Liver (tissue), 9 donors: Measurements from ENCODE around the gene TMEM51. TPM values are rescaled to one million over a fixed set of nuclear protein-coding genes. Genes with fewer than 3 reads are reported as not detected.

Experiments used
- DNase-seq: peaks from one replicate; pipeline ENCODE4 v3.0.0-alpha.2; 2017; ENCODE audit warnings: low spot score
- H3K27ac ChIP-seq, 2 donors: one replicate each; pipeline ENCODE4 v1.7.0; 2013; ENCODE audit warnings: inconsistent platforms in 2 of 2, low read length in 2 of 2, control low read depth in 1 of 2, low read depth in 1 of 2, mild to moderate bottlenecking in 1 of 2
- H3K27me3 ChIP-seq, 4 donors: one replicate each; pipeline versions ENCODE4 v1.6.1 to v1.7.0; 2013; ENCODE audit warnings: low read length in 3 of 4, inconsistent platforms in 1 of 4, mild to moderate bottlenecking in 1 of 4, moderate library complexity in 1 of 4; ENCODE audit not compliant: control insufficient read depth in 4 of 4, insufficient read depth in 4 of 4
- H3K36me3 ChIP-seq, 4 donors: one replicate each; pipeline versions ENCODE4 v1.6.1 to v1.7.0; 2013; ENCODE audit warnings: low read length in 3 of 4, mild to moderate bottlenecking in 3 of 4, low read depth in 1 of 4, moderate library complexity in 1 of 4; ENCODE audit not compliant: control insufficient read depth in 4 of 4, insufficient read depth in 3 of 4
- H3K4me1 ChIP-seq, 4 donors: one replicate each; pipeline versions ENCODE4 v1.6.1 to v1.7.0; 2013; ENCODE audit warnings: low read length in 3 of 4, mild to moderate bottlenecking in 3 of 4, moderate library complexity in 1 of 4; ENCODE audit not compliant: control insufficient read depth in 4 of 4, insufficient read depth in 4 of 4
- H3K4me3 ChIP-seq, 3 donors: one replicate each; pipeline versions ENCODE4 v1.6.1 to v1.7.0; 2013; ENCODE audit warnings: low read length in 3 of 3, control low read depth in 1 of 3, low read depth in 1 of 3, mild to moderate bottlenecking in 1 of 3
- H3K9ac ChIP-seq, 2 donors: one replicate each; pipeline ENCODE4 v1.7.0; 2013; ENCODE audit warnings: low read length in 2 of 2, mild to moderate bottlenecking in 2 of 2, moderate library complexity in 2 of 2, control low read depth in 1 of 2, low read depth in 1 of 2
- H3K9me3 ChIP-seq, 4 donors: one replicate each; pipeline versions ENCODE4 v1.6.1 to v1.7.0; 2013; ENCODE audit warnings: low read length in 3 of 4; ENCODE audit not compliant: control insufficient read depth in 4 of 4
- EGR1 ChIP-seq, 2 donors: IDR thresholded peaks; 2 replicates each; pipeline ENCODE4 v1.6.1; 2016 to 2018; ENCODE audit warnings: antibody characterized with exemption in 2 of 2, low read depth in 2 of 2
- FOXA2 ChIP-seq: IDR thresholded peaks from 2 replicates; pipeline ENCODE4 v1.6.1; 2016; ENCODE audit warnings: antibody characterized with exemption
- GABPA ChIP-seq, 2 donors: IDR thresholded peaks in 1 of 2; conservative IDR thresholded peaks in 1 of 2; 2 replicates each; pipeline ENCODE4 v1.6.1; 2016; ENCODE audit warnings: antibody characterized with exemption in 2 of 2, mild to moderate bottlenecking in 1 of 2, moderate library complexity in 1 of 2
- HNF4A ChIP-seq, 2 donors: conservative IDR thresholded peaks; 2 replicates each; pipeline ENCODE4 v1.6.1; 2016; ENCODE audit warnings: antibody characterized with exemption in 2 of 2, mild to moderate bottlenecking in 2 of 2
- HNF4G ChIP-seq: IDR thresholded peaks from 2 replicates; pipeline ENCODE4 v1.6.1; 2016; ENCODE audit warnings: antibody characterized with exemption
- JUND ChIP-seq, 2 donors: IDR thresholded peaks; 2 replicates each; pipeline ENCODE4 v1.6.1; 2016; ENCODE audit warnings: antibody characterized with exemption in 2 of 2
- NR2F2 ChIP-seq: IDR thresholded peaks from 2 replicates; pipeline ENCODE4 v1.6.1; 2016; ENCODE audit warnings: antibody characterized with exemption
- RAD21 ChIP-seq, 2 donors: IDR thresholded peaks; 2 replicates each; pipeline ENCODE4 v1.6.1; 2016; ENCODE audit warnings: antibody characterized with exemption in 2 of 2, mild to moderate bottlenecking in 2 of 2
- RXRA ChIP-seq, 2 donors: IDR thresholded peaks; 2 replicates each; pipeline ENCODE4 v1.6.1; 2017 to 2018; ENCODE audit warnings: antibody characterized with exemption in 2 of 2, mild to moderate bottlenecking in 1 of 2
- SP1 ChIP-seq: IDR thresholded peaks from 2 replicates; pipeline ENCODE4 v1.6.1; 2018; ENCODE audit warnings: antibody characterized with exemption, mild to moderate bottlenecking
- TAF1 ChIP-seq: conservative IDR thresholded peaks from 2 replicates; pipeline ENCODE4 v1.6.1; 2016; ENCODE audit warnings: antibody characterized with exemption, mild to moderate bottlenecking
- YY1 ChIP-seq: IDR thresholded peaks from 2 replicates; pipeline ENCODE4 v1.6.1; 2016; ENCODE audit warnings: antibody characterized with exemption, mild to moderate bottlenecking
- WGBS: extraction: QIAGEN DNeasy Blood & Tissue Kit; methylation state at CpG from one replicate; pipeline ENCODE4 v1.1.7; 2013; 5-methylcytosine and 5-hydroxymethylcytosine counted together
- polyA plus RNA-seq, 2 donors: library from polyadenylated mRNA; stranded (reverse) in 1 of 2; unstranded in 1 of 2; fragments of 200-250 nt in 1 of 2; fragments of >200 nt in 1 of 2; fragmentation: Nextera tagmentation in 1 of 2; extraction: Ambion mirVana in 1 of 2; gene quantifications; one replicate each; pipeline versions ENCODE4 v1.2.1 to v1.2.3, GENCODE V29; 2013 to 2015
- total RNA-seq, 2 donors: library from RNA; depleted of rRNA; stranded (reverse); fragments of >200 nt; gene quantifications; one replicate each; pipeline ENCODE4 v1.2.3, GENCODE V29; 2014
- TF ChIP-seq, protein P1 (sequence below): fragments of 150-350 bp; IDR thresholded peaks from 2 replicates; pipeline ENCODE4 v1.5.1; 2017; ENCODE audit warnings: improper control_type of control experiment, low read depth, low read length; ENCODE audit not compliant: missing input control
- TF ChIP-seq, protein P2 (sequence below): IDR thresholded peaks from 2 replicates; pipeline ENCODE4 v1.6.1; 2016; ENCODE audit warnings: antibody characterized with exemption
- TF ChIP-seq, protein P3 (sequence below): IDR thresholded peaks from 2 replicates; pipeline ENCODE4 v1.6.1; 2016; ENCODE audit warnings: antibody characterized with exemption, mild to moderate bottlenecking
- TF ChIP-seq, protein P4 (sequence below): IDR thresholded peaks from 2 replicates; pipeline ENCODE4 v1.6.1; 2016; ENCODE audit warnings: antibody characterized with exemption
- donor health status: healthy.
- donor health status: healthy.
- donor health status: healthy.
- donor health status: healthy.
- donor health status: healthy.

TMEM51 gene
- total and polyA plus RNA-seq, 4 donors, result 1.3 to 2.7 (median 1.9) TPM

DNA sequence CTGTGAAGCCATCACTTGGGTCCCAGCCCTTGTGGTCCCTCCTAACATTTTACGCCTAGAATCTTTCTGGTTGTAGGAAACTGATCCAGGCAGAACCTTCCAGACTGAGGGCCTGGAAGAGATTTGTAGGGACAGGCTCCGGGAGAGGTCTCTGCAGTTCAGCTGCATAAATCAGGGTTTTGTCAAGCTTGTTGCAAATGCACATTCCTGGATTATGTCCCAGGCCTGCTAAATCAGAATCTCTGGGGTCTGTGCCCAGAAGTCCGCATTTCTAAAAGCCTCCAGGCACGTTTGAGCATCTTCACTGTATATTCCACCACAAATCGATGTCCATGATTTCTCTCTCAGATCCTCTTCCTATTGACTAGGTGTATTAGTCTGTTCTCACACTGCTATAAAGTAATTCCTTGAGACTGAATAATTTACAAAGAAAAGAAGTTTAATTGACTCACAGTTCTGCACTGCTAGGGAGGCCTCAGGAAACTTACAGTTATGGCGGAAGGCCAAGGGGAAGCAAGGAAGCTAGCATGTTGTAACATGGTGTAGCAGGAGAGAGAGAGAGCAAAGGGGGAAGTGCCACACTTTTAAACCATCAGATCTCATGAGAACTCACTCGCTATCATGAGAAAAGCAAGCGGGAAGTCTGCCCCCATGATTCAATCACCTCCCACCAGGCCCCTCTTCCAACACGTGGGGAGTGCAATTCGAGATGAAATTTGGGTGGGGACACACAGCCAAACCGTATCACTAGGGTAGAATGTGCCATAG is 92.2 kb downstream of the TMEM51 start:
- H3K27ac ChIP-seq, result peak overlapping the region in 1 of 2 donors; percentile 38
- H3K4me3 ChIP-seq, result no peak overlapping the region
- TF ChIP-seq GABPA (IDR thresholded peaks at IDR 0.05 in 1 of 2, conservative IDR thresholded peaks at IDR 0.05 in 1 of 2) (no peak), RXRA (IDR thresholded peaks at IDR 0.05) (no peak), RAD21 (IDR thresholded peaks at IDR 0.05) (no peak), FOXA2 (no peak), TAF1 (no peak), YY1 (no peak)
- WGBS, result 70% methylated on average over 11 of the region's 11 CpGs
- H3K9me3 ChIP-seq, result peaks cover 0 to 13% (median 2%) of the 10 kb centered on the region in 4 donors
- H3K27me3 ChIP-seq, result no peaks in the 10 kb centered on the region
- no peaks in the 10 kb centered on the region for H3K36me3 ChIP-seq
- no peak overlapping the region for H3K9ac ChIP-seq
- DNase-seq, result no peak
- H3K4me1 ChIP-seq, result peaks cover 0 to 8% (median 1%) of the 10 kb centered on the region in 4 donors

DNA sequence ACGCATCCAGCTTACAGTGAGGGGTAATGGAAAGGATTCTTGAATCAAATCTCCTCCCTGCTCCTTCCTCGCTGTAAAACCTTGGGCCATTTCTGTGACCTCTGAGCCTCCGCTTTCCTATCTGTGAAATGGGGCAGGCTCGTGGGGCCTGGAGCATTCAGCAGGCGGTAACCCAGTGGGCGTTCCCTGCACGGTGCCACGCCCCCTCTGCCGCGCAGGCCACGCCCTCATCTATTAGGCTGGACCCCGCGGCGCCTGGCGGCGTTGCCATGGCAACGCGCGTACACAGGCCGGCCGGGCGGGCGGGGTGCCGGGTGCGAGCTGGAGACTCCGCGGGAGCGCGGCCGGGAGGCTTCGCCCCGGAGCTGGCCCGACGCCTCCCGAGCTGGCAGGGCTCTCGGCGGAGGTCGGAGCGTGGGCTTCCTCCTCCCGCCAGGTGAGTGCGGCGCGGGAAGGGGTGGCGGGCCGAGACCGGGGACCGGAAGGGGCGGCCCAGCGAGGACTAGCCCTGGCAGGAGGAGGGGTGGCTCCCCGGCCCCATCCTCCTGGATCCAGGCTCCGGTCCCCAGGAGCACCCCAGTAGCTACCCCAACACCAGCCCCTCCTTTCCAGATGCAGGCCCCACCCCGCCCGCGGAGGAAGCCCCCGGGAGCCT is 93.5 kb downstream of the TMEM51 start, which contains the start of gene FHAD1:
Gene FHAD1 (plus strand): TSS at position 264 of the 655 bp plus-strand sequence. CDS start 4,562 bp downstream, outside the sequence.
- H3K4me3 ChIP-seq, result peak within 1 kb of the TSS in 1 of 3 donors; percentile 38
- TF ChIP-seq, protein P1, sequence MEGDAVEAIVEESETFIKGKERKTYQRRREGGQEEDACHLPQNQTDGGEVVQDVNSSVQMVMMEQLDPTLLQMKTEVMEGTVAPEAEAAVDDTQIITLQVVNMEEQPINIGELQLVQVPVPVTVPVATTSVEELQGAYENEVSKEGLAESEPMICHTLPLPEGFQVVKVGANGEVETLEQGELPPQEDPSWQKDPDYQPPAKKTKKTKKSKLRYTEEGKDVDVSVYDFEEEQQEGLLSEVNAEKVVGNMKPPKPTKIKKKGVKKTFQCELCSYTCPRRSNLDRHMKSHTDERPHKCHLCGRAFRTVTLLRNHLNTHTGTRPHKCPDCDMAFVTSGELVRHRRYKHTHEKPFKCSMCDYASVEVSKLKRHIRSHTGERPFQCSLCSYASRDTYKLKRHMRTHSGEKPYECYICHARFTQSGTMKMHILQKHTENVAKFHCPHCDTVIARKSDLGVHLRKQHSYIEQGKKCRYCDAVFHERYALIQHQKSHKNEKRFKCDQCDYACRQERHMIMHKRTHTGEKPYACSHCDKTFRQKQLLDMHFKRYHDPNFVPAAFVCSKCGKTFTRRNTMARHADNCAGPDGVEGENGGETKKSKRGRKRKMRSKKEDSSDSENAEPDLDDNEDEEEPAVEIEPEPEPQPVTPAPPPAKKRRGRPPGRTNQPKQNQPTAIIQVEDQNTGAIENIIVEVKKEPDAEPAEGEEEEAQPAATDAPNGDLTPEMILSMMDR, result no peak
- no peak for TF ChIP-seq EGR1 (IDR thresholded peaks at IDR 0.05; ENCODE audit: low read depth in 2 of 2)
- H3K4me1 ChIP-seq, result peaks cover 0 to 8% (median 1%) of the 10 kb centered on the region in 4 donors
- no peaks in the 10 kb centered on the region for H3K27me3 ChIP-seq
- H3K36me3 ChIP-seq, result no peaks in the 10 kb centered on the region
- H3K9ac ChIP-seq, result no peak within 1 kb of the TSS
- H3K27ac ChIP-seq, result peak within 1 kb of the TSS in 1 of 2 donors; percentile 38
- 8% methylated on average over 55 of the region's 55 CpGs for WGBS
- DNase-seq, result peak; percentile 60
- peaks cover 0 to 13% (median 2%) of the 10 kb centered on the region in 4 donors for H3K9me3 ChIP-seq

DNA sequence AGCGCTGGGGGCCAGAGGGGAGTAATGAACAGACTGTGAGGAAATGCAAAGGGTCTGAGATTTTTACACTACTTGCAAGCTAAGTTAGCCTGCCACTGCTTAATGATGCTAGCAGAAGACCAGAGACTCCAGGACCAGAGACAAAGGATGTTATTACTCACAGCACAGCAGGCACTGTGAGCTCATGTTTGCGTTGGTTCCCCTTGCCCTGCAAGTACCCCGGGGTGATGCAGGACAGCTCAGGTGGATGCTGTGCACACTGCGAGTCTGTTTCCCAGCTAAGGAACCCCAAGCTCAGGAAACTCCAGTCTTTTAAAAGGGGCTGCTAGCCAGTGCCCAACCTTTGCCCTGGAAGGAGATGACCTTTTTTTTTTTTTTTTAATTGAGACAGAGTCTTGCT is 94.7 kb downstream of the TMEM51 start:
- Histone ChIP-seq H3K27me3 (no peaks in the 10 kb centered on the region), H3K4me3 (no peak overlapping the region), H3K9me3 (peaks cover 0 to 13% (median 2%) of the 10 kb centered on the region in 4 donors), H3K4me1 (peaks cover 0 to 8% (median 1%) of the 10 kb centered on the region in 4 donors), H3K27ac (no peak overlapping the region), H3K36me3 (no peaks in the 10 kb centered on the region), H3K9ac (no peak overlapping the region)
- WGBS, result 87% methylated on average over 4 of the region's 4 CpGs
- no peak for DNase-seq
- TF ChIP-seq, protein P2, sequence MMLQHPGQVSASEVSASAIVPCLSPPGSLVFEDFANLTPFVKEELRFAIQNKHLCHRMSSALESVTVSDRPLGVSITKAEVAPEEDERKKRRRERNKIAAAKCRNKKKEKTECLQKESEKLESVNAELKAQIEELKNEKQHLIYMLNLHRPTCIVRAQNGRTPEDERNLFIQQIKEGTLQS, result no peak
- TF ChIP-seq, protein P3, sequence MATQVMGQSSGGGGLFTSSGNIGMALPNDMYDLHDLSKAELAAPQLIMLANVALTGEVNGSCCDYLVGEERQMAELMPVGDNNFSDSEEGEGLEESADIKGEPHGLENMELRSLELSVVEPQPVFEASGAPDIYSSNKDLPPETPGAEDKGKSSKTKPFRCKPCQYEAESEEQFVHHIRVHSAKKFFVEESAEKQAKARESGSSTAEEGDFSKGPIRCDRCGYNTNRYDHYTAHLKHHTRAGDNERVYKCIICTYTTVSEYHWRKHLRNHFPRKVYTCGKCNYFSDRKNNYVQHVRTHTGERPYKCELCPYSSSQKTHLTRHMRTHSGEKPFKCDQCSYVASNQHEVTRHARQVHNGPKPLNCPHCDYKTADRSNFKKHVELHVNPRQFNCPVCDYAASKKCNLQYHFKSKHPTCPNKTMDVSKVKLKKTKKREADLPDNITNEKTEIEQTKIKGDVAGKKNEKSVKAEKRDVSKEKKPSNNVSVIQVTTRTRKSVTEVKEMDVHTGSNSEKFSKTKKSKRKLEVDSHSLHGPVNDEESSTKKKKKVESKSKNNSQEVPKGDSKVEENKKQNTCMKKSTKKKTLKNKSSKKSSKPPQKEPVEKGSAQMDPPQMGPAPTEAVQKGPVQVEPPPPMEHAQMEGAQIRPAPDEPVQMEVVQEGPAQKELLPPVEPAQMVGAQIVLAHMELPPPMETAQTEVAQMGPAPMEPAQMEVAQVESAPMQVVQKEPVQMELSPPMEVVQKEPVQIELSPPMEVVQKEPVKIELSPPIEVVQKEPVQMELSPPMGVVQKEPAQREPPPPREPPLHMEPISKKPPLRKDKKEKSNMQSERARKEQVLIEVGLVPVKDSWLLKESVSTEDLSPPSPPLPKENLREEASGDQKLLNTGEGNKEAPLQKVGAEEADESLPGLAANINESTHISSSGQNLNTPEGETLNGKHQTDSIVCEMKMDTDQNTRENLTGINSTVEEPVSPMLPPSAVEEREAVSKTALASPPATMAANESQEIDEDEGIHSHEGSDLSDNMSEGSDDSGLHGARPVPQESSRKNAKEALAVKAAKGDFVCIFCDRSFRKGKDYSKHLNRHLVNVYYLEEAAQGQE, result no peak
- TF ChIP-seq, protein P4, sequence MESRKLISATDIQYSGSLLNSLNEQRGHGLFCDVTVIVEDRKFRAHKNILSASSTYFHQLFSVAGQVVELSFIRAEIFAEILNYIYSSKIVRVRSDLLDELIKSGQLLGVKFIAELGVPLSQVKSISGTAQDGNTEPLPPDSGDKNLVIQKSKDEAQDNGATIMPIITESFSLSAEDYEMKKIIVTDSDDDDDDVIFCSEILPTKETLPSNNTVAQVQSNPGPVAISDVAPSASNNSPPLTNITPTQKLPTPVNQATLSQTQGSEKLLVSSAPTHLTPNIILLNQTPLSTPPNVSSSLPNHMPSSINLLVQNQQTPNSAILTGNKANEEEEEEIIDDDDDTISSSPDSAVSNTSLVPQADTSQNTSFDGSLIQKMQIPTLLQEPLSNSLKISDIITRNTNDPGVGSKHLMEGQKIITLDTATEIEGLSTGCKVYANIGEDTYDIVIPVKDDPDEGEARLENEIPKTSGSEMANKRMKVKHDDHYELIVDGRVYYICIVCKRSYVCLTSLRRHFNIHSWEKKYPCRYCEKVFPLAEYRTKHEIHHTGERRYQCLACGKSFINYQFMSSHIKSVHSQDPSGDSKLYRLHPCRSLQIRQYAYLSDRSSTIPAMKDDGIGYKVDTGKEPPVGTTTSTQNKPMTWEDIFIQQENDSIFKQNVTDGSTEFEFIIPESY, result no peak
- TF ChIP-seq NR2F2 (no peak), RAD21 (IDR thresholded peaks at IDR 0.05) (no peak), JUND (IDR thresholded peaks at IDR 0.05) (no peak), HNF4G (no peak), SP1 (no peak), HNF4A (conservative IDR thresholded peaks at IDR 0.05) (no peak), FOXA2 (no peak), YY1 (no peak)
- TF ChIP-seq, protein P1, result no peak
